ENCODE measurements around the gene PPM1E.
"Not testable (repeated sequence)": the region's sequence is repeated elsewhere in the genome, so short reads cannot be mapped to it uniquely, and the experiment has no call there.

The PPM1E gene

DNA sequence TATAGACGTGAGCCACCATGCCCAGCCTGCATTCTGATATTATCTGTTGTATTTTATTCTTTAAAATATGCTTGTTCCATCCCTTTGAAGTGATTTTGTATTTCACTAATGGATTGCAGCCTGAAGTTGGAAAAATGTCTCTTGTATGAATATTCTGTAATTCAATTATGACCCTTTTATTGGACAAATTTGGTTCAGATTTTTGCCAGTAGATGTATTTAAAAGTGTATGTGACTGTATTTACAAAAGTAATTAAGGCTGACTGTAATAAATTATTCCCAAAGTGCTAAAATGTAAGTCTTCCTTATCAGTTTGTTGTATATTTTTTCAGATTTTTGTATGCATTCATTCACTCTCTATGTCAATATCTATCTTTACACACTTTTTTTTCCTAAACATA, 23.8 kb downstream of the PPM1E start:
- no peak for DNase-seq (ENCODE audit: low spot score)

DNA sequence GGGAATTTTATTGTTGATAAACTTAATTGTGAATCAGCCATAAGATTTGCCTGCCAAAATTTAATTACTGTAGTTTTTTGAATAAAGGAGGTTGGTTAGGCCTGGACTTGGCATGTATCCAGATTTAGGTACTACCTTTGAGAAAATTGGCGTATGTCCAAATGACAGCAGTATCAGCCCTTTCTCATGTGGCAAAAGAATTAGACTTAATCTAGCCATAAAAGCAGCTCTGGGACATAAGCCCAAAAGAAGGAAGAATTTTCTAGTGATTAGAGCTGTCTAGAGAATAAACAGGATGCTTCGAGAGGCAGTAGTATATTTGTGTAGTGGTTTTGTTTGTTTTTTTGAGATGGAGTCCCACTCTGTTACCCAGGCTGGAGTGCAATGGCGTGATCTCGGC, 27.7 kb downstream of the PPM1E start:
- DNase-seq (ENCODE audit: low spot score), result no peak

DNA sequence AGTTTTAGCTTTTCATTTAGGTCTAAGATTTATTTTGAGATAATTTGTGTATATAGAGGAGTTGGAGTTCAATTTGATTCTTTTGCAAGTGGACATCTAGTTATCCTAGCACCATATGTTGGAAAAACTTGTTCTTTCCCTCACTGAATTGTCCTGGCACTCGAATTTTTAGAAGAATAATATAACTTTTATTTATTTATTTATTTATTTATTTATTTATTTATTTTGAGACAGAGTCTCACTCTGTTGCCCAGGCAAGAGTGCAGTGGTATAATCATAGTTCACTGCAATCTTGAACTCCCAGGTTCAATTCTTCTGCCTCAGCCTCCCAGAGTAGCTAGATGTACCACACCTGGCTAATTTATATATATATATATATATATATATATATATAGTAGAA, 29.4 kb downstream of the PPM1E start:
- no peak for DNase-seq (ENCODE audit: low spot score)

DNA sequence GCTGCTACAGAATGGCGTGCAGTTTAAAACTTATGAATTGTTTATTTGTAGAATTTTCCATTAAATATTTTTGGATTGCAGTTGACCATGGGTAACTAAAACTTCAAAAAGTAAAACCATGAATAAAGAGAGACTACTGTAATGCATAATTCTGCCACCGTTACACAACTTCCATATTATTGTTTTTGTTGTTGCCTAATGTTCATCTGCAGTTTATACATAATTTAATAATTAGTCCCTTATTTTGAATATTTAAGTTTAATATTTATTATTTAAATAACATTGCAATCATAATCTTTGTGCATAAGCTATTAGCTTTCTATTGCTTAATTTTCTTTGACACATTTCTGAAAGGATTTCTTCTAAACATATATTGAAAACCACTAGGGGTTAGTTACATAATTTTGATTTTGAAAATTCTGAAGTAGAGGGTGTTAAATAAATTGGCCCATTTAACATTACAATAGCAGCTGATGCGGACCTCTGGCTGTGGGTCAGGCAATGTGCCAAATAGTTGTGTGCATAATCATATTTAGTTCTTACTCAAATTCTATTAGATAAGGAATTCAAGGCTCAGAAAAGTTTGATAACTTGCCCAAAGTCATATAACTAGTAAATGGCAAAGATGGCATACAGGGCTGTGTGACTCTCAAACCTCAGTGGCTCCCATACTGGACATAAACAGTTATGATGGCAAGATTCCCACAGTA, 31.1 kb downstream of the PPM1E start:
- DNase-seq (ENCODE audit: low spot score), result no peak

DNA sequence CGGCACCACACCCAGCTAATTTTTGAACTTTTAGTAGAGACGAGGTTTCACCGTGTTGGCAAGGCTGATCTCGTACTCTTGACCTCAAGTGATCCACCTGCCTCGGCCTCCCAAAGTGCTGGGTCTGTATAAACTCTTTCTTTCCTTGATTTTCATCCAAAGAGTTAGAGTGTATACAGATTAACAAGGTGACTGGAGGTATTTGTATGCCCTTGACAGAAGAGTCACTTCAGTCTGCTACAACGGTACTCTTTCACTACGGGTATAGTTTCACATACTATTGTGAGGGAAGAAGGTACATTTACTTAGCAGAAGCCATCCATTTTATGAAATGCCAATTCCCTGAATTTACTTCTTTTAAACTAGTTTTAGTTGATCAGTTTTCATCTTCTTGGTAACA, 32.5 kb downstream of the PPM1E start:
- DNase-seq (ENCODE audit: low spot score), result no peak

DNA sequence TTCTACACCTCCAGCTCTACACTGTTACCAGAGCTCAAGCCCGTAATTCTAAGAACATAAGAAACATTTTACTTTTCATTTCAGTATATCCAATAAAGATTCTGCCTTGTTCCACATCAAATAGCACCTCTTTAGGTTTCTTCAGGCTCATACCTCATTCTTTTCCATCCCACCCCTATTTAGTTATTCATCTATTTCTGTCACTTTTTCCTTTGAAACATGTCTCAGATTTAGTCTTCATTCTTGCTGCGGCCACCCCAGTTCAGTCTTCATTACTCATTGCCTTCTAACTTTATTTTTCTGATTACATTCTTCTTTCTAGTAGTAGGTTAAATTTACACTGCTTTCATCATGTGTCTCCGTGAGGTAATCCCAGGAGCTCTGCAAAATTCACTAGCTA, 33.5 kb downstream of the PPM1E start:
- DNase-seq (ENCODE audit: low spot score), result no peak

DNA sequence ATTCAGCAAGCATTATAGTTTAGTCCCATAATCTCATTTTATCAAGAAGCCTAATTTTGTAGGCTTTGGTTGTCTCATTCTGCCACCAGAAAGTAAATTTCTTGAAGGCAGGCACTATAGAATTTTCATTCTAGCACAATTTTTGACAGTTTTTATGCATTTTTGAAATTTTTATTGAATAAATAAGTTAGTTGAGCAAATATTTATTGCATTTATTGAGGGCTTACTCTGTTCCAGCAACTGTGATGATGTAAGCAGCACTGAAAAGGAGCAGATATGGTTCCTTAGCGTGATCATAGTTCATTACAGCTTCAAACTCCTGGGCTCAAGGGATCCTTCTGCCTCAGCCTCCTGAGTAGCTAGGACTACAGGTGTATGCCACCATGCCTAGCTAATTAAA, 34.2 kb downstream of the PPM1E start:
- DNase-seq (ENCODE audit: low spot score), result no peak

DNA sequence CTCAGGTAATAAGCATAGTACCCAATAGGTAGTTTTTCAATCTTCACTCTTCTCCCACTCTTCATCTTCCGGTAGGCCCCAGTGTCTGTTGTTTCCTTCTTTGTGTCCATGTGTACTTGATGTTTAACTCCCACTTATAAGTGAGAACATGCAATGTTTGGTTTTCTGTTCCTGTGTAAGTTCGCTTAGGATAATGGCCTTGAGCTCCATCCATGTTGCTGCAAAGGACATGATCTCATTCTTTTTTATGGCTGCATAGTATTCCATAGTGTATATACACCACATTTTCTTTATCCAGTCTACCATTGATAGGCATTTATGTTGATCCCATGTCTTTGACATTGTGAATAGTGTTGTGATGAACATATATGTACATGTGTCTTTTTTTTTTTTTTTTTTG, 38.9 kb downstream of the PPM1E start:
- DNase-seq (ENCODE audit: low spot score), result not testable (repeated sequence)

DNA sequence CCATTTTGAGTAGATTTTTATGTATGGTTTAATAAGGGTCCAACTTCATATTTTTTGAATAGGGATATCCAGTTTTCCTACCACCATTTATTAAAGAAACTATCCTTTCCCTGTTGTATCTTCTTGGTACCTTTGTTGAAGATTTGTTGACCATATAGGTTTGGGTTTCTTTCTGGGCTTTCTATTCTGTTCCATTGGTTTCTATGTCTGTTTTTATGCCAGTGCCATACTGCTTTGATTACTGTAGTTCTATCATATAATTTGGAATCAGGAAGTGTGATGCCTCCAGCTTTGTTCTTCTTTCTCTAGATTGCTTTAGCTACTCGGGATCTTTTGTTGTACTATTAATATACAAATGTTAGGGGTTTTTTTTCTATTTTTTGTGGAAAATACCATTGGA, 46.5 kb downstream of the PPM1E start:
- DNase-seq (ENCODE audit: low spot score), result no peak

DNA sequence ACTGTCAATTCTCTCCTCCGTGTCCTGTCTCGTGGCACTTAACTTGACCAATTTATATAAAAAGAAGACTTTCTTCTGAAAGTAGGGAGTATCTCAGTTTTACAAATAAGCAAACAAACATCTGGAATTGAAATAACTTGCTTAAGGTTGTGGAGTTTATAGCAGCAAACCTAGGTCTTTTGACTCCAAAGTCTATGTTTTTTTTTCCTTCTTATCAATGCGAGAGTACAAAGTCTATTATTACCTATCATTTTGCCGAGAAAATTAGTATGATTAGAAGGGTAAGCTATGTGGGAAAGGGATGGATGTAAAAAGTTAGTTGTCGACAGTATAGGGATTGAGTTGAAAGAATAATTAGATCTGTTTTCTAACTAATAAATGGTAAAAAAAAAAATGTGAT, 50.4 kb downstream of the PPM1E start:
- DNase-seq (ENCODE audit: low spot score), result no peak

DNA sequence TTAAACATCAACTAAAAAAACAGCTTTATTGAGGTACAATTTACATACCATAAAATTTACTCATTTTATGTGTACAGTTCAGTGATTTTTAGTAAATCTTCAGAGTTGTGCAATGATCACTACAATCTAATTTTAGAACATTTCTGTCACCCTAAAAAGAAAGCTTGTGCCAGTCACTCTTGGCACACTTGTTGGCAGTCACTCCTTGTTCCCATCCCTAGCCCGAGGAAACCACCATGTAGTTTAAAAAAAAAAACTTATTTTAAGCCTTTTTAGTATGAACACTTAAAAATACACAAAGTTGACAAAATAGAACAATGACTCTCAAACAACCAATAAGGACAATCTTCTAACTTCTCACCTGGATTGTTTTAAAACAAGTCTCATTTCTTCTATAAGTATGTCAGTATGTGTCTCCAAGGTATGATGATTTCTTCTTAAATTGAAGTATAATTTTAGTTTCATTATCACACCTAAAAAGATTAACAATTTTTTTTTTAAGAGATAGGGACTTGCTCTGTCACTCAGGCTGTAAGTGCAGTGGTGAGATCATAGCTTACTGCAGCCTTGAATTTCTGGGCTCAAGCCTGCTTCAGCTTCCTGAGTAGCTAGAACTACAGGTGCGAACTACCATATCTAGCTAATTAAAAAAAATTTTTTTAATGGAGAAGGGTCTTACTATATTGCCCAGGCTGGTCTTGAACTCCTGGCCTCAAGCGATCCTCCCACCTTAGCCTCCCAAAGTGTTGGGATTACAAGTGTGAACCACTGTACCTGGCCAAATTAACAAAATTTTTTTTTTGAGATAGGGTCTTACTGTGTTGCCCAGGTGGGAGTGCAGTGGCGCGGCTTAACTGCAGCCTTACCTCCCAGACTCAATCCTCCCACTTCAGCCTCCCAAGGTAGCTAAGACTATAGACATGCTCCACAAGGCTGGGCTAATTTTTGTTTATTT, 53.2 kb downstream of the PPM1E start:
- no peak for DNase-seq (ENCODE audit: low spot score)

DNA sequence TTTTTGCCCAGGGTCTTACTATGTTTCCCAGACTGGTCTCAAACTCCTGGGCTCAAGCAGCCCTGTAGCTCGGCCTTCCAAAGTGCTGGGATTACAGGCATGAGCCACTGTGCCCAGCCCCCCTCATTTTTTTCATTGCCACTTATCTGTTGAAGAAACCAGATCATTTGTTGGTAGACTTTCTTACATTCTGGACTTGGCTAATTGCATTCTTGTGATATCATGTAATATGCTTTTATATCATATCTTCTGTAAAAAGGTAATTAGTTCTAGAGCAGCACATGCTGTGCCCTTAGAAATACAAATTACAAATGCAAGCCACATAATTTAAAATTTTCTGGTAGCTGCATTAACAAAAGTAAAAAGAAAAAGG, 53.9 kb downstream of the PPM1E start:
- DNase-seq (ENCODE audit: low spot score), result no peak

DNA sequence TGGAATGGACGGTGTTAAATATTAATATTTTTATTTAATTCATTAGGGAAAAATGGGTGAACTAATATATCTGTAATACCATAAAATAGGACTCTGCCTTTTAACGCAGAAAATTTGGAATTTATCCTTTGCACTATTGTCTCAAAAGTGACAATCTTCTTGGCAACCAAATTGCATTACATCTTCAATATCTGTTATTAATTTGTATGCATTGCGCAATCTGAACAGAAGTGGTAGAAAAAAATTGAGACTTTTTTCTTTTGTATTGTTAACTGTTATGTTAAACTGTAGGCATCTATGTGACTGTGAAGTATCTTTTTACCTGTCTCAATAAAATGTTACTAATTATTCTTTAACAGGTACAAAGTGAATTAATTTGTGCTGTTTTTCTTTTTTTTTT, 55.6 kb downstream of the PPM1E start:
- DNase-seq (ENCODE audit: low spot score), result no peak

DNA sequence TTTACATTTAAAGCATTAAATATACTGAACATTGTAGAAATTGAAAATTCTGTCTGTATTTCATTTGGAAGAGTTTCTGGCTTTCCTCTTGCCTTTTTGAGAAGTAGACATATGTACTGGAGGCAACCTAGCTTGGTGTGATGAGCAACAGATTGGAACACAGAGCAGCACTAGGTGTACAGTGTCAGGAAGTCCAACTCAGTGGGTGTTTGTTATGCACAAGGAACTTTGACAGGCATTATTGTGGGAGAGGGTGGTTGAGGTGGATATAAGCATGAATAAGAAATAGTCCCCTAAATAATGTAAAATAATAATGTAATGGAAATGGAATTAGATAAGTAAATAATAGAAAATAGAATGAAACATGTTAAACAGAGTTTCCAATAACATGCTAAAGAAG, 58.1 kb downstream of the PPM1E start:
- no peak for DNase-seq (ENCODE audit: low spot score)

DNA sequence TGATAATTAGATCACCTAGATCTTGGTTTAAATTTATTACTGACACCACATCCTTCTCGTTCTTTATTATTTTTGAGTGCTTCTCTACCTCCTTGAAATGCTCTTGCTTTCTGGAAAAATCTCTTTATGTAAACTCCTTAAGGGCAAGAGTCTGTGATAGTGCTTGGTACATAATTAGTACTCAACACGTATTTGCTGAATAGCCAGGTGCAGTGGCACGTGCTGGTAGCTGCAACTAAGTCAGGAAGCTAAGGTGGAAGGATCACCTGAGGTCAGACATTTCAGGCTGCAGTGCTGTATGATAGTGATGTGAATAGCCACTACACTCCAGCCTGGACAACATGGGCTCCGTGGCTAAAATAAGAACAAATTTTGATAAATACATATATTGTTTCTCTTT, 63.0 kb downstream of the PPM1E start:
- no peak for DNase-seq (ENCODE audit: low spot score)

DNA sequence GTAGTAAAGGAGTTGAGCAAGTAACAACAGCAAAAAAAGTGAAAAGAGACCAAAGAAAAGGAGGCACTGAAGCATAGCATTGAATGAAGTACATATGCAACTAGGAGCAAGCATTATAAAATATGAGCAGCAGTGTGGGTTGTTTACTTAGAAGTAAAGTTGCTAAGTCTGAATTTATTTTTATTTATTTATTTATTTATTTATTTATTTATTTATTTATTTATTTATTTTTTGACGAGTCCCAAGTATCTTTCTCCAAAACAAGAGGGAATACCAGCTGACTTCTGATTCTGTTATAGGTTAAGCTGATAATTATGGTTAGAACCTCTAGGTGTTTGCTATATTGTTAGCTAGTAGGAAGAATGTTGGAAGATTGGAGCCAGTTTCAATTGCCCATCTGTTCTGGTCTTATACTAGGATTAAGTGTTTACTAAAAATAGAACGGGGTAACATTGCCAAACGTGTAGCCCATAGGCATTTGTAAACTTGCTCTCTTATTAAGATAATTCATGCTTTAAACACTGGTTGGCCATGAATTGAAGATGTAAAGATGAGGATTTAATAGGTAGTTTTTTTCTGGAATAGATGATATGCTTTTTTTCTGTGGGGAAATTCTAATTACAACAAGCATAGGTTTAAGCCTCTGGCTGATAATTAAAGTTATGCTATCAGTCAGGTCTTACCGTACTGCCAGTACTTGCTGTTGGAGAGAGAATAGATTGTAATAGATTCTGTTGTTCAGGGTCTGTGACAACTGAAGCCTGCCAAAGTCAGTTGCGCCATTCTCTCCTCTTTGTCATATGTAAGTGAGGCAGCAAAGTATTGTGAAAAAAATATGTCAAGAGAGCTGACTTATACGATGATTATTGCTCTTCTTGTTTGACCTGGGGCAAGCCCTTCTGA, 66.7 kb downstream of the PPM1E start:
- no peak for DNase-seq (ENCODE audit: low spot score)

DNA sequence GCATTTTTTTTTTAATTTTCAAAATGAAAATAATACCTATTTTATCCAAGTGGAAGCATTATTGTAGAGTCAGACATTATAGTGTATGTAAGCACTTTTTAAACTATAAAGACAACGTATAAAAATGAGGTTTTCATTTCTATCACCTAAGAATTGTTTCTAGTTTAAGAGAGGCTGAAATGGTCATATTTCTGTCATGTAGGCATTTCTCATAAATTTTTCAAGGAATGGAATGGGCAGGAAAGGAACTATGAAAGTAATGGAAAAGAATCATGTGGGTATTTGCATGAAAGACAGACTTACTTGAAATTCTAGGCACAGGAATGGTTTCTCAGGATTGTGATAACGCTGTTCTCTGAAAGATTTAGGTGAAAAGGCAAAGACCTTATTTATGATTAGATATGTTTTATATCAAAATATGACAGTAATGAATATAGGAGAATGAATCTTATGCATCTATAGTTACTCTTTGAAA, 67.4 kb downstream of the PPM1E start:
- DNase-seq (ENCODE audit: low spot score), result no peak

DNA sequence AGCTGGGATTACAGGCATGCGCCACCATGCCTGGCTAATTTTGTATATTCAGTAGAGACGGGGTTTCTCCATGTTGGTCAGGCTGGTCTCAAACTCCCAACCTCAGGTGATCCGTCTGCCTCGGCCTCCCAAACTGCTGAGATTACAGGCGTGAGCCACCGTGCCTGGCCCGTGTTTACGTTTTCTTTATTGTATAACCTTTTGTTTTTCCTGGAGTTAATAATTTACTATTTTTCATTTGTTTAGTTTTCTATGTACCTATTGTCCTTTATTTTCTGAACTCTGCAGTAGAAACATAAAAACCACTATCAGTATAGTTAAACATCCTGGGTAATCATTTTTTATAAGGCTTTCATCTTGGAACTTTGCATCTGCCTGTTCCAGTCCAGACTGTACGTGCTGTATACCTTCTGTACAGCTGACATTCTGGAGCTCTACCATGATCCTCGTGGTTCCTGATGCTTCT, 73.6 kb downstream of the PPM1E start:
- no peak for DNase-seq (ENCODE audit: low spot score)

DNA sequence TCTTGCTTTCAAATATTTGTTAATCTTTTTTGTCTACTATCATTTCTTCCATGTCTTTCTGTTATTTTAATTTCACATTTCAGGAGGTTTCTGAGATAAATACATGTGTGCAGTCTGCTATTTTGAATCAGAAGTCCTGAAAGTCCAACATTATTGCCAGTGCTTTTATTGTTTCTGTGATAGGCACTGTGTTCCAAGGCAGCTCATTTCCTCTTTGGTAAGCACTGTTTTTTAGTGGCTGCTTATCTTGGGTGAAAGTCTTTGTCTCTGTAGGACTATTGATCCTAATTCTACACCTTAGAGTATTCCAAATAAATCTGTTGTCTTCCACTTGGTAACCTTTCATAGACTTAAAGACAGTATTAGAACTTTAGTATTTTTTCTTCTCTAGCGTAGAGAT, 76.1 kb downstream of the PPM1E start:
- DNase-seq (ENCODE audit: low spot score), result no peak

DNA sequence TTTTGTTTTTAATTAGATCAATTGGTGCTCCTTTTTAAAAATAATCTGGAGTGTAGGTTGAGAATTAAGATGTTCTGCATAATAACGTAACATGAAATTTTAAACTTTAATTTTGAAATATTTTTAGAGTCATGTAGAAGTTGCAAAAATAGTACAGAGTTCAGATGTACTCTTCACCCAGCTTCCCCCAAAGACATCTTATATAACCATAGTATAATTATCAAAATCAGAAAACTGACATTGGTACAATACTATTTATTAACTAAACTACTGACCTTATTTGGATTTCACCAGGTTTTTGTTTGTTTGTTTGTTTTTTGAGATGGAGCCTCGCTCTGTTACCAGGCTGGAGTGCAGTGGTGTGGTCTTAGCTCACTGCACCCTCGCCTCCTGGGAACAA, 76.9 kb downstream of the PPM1E start:
- no peak for DNase-seq (ENCODE audit: low spot score)

DNA sequence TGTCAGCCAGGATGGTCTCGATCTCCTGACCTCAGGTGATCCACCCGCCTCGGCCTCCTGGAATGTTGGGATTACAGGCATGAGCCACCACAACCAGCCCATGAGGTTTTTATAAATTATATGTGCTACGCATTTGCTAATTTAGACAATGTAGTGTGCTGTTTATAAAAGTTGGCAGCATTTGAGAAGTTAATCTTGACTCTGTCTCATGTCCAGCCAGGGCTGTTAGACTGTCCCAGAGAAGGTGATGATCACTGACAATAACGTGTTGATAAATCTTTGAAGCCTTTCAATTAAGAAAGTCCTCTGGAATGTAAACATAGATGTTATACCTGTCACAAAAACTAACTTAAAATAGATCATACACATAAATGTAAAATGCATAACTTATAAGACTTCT, 82.0 kb downstream of the PPM1E start:
- no peak for DNase-seq (ENCODE audit: low spot score)

Measured in CD4-positive, alpha-beta T cell treated with Interleukin-15 for 4 hours (primary cell).